Kidney (tissue), 14 donors: Measurements from ENCODE around the gene TSKS. TPM values are rescaled to one million over a fixed set of nuclear protein-coding genes. Genes with fewer than 3 reads are reported as not detected.

Experiments used
- DNase-seq, 5 donors: peaks; one replicate each; pipeline ENCODE4 v3.0.0-alpha.2; 2013 to 2020
- FAIRE-seq: peaks from 2 replicates; lab custom pipeline; 2012; peaks lifted over from hg19 to GRCh38; lab: Jason Lieb, UNC
- H3K27ac ChIP-seq, 2 donors: one replicate each; pipeline ENCODE4 v1.7.0; 2013; ENCODE audit warnings: low read depth in 2 of 2, low read length in 2 of 2, inconsistent platforms in 1 of 2
- H3K27me3 ChIP-seq: one replicate; pipeline ENCODE4 v1.7.1; 2013; ENCODE audit warnings: low read length, inconsistent platforms; ENCODE audit not compliant: control insufficient read depth, insufficient read depth
- H3K36me3 ChIP-seq, 3 donors: one replicate each; pipeline versions ENCODE4 v1.7.0 to v1.7.1; 2013; ENCODE audit warnings: low read length in 3 of 3, control low read depth in 1 of 3, inconsistent platforms in 1 of 3; ENCODE audit not compliant: insufficient read depth in 3 of 3, control insufficient read depth in 2 of 3
- H3K4me1 ChIP-seq, 3 donors: one replicate each; pipeline versions ENCODE4 v1.7.0 to v1.7.1; 2013; ENCODE audit warnings: low read length in 3 of 3, inconsistent platforms in 1 of 3, low read depth in 1 of 3; ENCODE audit not compliant: control insufficient read depth in 2 of 3, insufficient read depth in 2 of 3
- H3K4me3 ChIP-seq, 3 donors: one replicate each; pipeline versions ENCODE4 v1.7.0 to v1.8.1; 2013; ENCODE audit warnings: low read length in 3 of 3, control low read depth in 1 of 3, inconsistent platforms in 1 of 3
- H3K9ac ChIP-seq, 3 donors: one replicate each; pipeline versions ENCODE4 v1.7.0 to v1.7.1; 2013; ENCODE audit warnings: low read length in 3 of 3, control low read depth in 1 of 3, inconsistent platforms in 1 of 3
- H3K9me3 ChIP-seq, 3 donors: one replicate each; pipeline versions ENCODE4 v1.7.0 to v1.7.1; 2013; ENCODE audit warnings: low read length in 3 of 3, control low read depth in 1 of 3, inconsistent platforms in 1 of 3; ENCODE audit not compliant: control insufficient read depth in 2 of 3, insufficient read depth in 1 of 3
- CTCF ChIP-seq: IDR thresholded peaks from 3 replicates; pipeline ENCODE4 v1.5.1; 2012; ENCODE audit warnings: mild to moderate bottlenecking, moderate library complexity, borderline replicate concordance; ENCODE audit not compliant: insufficient read depth; ENCODE audit errors: extremely low read depth
- intact Hi-C: fragments of 100-400 bp; cut with DNase I; formaldehyde crosslinking; loops from one replicate; pipeline ENCODE4 v1.11.1; 2022
- polyA plus RNA-seq: library from polyadenylated mRNA; stranded (reverse); fragments of 350-450 nt; fragmentation: Illumina TruSeq; extraction: RNeasy Lipid Tissue Mini Kit (QIAGEN cat#74804); gene quantifications from one replicate; pipeline ENCODE4 v1.2.3, GENCODE V29; 2014; ENCODE audit warnings: low read depth, low replicate concordance; ENCODE audit not compliant: insufficient read depth
- total RNA-seq: library from RNA; stranded (reverse); fragmentation: NEBNext Ultra II Directional; extraction: Animal tissue kit (Norgen Biotek cat#: 25700); gene quantifications from one replicate; pipeline ENCODE4 v1.2.1, GENCODE V29; 2021
- donor health status: control.
- donor health status: control.
- donor health status: control.
- donor health status: control.
- donor health status: control.
- donor health status: DM: yes; HTN: yes; CAD: no.
- donor health status: Normal renal cell carcinoma (clear cell type).

Gene TSKS
- total and polyA plus RNA-seq, 2 donors from 2014 or later, result 0.47 to 0.50 TPM

- intact Hi-C loops, result no loop called here
- H3K36me3 ChIP-seq, result no peaks in the 10 kb centered on the region
- no peaks in the 10 kb centered on the region for H3K27me3 ChIP-seq
- no peaks in the 10 kb centered on the region for H3K9me3 ChIP-seq
- peak in 1 of 5 donors; percentile 7 for DNase-seq
- no peaks in the 10 kb centered on the region for H3K4me1 ChIP-seq
- H3K9ac ChIP-seq, result no peak overlapping the region
- no peak for FAIRE-seq
- TF ChIP-seq CTCF, result no peak
- H3K4me3 ChIP-seq, result no peak overlapping the region
- H3K27ac ChIP-seq, result no peak overlapping the region
Observed at GRCh38 chr19:49749055-49749716, 13.9 kb downstream of the TSKS start.

- Histone ChIP-seq H3K27me3 (no peaks in the 10 kb centered on the region), H3K9ac (no peak overlapping the region), H3K9me3 (no peaks in the 10 kb centered on the region), H3K27ac (no peak overlapping the region), H3K4me1 (no peaks in the 10 kb centered on the region), H3K36me3 (no peaks in the 10 kb centered on the region), H3K4me3 (no peak overlapping the region)
- DNase-seq (peak; percentile 27 to 85 (median 39)), FAIRE-seq (no peak)
- no peak for TF ChIP-seq CTCF
- intact Hi-C loops, result no loop called here
Observed at GRCh38 chr19:49746206-49746958, 16.7 kb downstream of the TSKS start.

GRCh38 chr19:49744946-49745381 is 18.1 kb downstream of the TSKS start:
- H3K36me3 ChIP-seq, result no peaks in the 10 kb centered on the region
- TF ChIP-seq CTCF, result no peak
- no peaks in the 10 kb centered on the region for H3K27me3 ChIP-seq
- DNase-seq, result no peak
- H3K9me3 ChIP-seq, result no peaks in the 10 kb centered on the region
- H3K9ac ChIP-seq, result no peak overlapping the region
- H3K4me1 ChIP-seq, result no peaks in the 10 kb centered on the region
- H3K27ac ChIP-seq, result no peak overlapping the region
- intact Hi-C loops, result no loop called here
- FAIRE-seq, result no peak
- no peak overlapping the region for H3K4me3 ChIP-seq
